Neural progenitor cell (in vitro differentiated cells): ENCODE measurements around the gene BCAP31. TPM values are rescaled to one million over a fixed set of nuclear protein-coding genes. Genes with fewer than 3 reads are reported as not detected.

Source experiments
- DNase-seq: peaks from one replicate; pipeline ENCODE4 v3.0.0-alpha.2; 2016; ENCODE audit warnings: low spot score
- H2AFZ ChIP-seq: fragments of 200-600 bp; sonication (generic); replicated peaks from 2 replicates; pipeline ENCODE4 v1.6.1; 2016; ENCODE audit warnings: antibody characterized with exemption
- H3F3A ChIP-seq: fragments of 200-600 bp; sonication (generic); 2 replicates; pipeline ENCODE4 v1.6.1; 2016; ENCODE audit warnings: antibody characterized with exemption, low read depth
- H3K27ac ChIP-seq: fragments of 200-600 bp; sonication (generic); 2 replicates; pipeline ENCODE4 v1.5.1; 2016; ENCODE audit warnings: mild to moderate bottlenecking
- H3K27me3 ChIP-seq: fragments of 200-600 bp; sonication (generic); 2 replicates; pipeline ENCODE4 v1.6.1; 2016; ENCODE audit warnings: mild to moderate bottlenecking, moderate library complexity
- H3K36me3 ChIP-seq: fragments of 200-600 bp; sonication (generic); 2 replicates; pipeline ENCODE4 v1.5.1; 2016
- H3K4me1 ChIP-seq: fragments of 200-600 bp; sonication (generic); 2 replicates; pipeline ENCODE4 v1.6.1; 2016; ENCODE audit warnings: mixed run types
- H3K4me2 ChIP-seq: fragments of 200-600 bp; sonication (generic); 2 replicates; pipeline ENCODE4 v1.6.1; 2016
- H3K4me3 ChIP-seq: fragments of 200-600 bp; sonication (generic); 2 replicates; pipeline ENCODE4 v1.5.1; 2016
- H3K79me2 ChIP-seq: fragments of 200-600 bp; sonication (generic); 2 replicates; pipeline ENCODE4 v1.6.1; 2016; ENCODE audit warnings: low read depth
- H3K9ac ChIP-seq: fragments of 200-600 bp; sonication (generic); 2 replicates; pipeline ENCODE4 v1.6.1; 2016
- H3K9me3 ChIP-seq: fragments of 200-600 bp; sonication (generic); 2 replicates; pipeline ENCODE4 v1.5.1; 2016; ENCODE audit warnings: low read depth
- H4K20me1 ChIP-seq: fragments of 200-600 bp; sonication (generic); 2 replicates; pipeline ENCODE4 v1.6.1; 2016; ENCODE audit warnings: low read depth
- H3K27ac Mint-ChIP-seq: 3 replicates; pipeline ENCODE4 v1.8.0; 2021; ENCODE audit warnings: mixed read lengths
- H3K27me3 Mint-ChIP-seq: 2 replicates; pipeline ENCODE4 v1.8.0; 2022; ENCODE audit warnings: low read depth, mild to moderate bottlenecking, inconsistent platforms, moderate library complexity, mixed read lengths; ENCODE audit not compliant: insufficient read depth
- H3K36me3 Mint-ChIP-seq: 3 replicates; pipeline ENCODE4 v1.8.0; 2021; ENCODE audit warnings: mixed read lengths
- H3K4me1 Mint-ChIP-seq: 3 replicates; pipeline ENCODE4 v1.8.0; 2021; ENCODE audit warnings: mixed read lengths
- H3K4me3 Mint-ChIP-seq: 3 replicates; pipeline ENCODE4 v1.8.0; 2021; ENCODE audit warnings: mild to moderate bottlenecking, moderate library complexity, mixed read lengths
- H3K9me3 Mint-ChIP-seq: 3 replicates; pipeline ENCODE4 v1.8.0; 2020; ENCODE audit warnings: mixed read lengths
- CTCF ChIP-seq: fragments of 200-600 bp; sonication (generic); IDR thresholded peaks from 2 replicates; pipeline ENCODE4 v1.5.1; 2017; ENCODE audit warnings: antibody characterized with exemption, mild to moderate bottlenecking
- EZH2 ChIP-seq: fragments of 200-600 bp; sonication (generic); IDR thresholded peaks from 2 replicates; pipeline ENCODE4 v1.6.1; 2017; ENCODE audit warnings: antibody characterized with exemption, mild to moderate bottlenecking, moderate library complexity
- EZH2phosphoT487 ChIP-seq: fragments of 200-600 bp; sonication (generic); IDR thresholded peaks from 2 replicates; pipeline ENCODE4 v1.6.1; 2017; ENCODE audit warnings: antibody characterized with exemption
- total RNA-seq: library from RNA; depleted of rRNA; stranded (reverse); fragments of >200 nt; gene quantifications from 2 replicates; pipeline ENCODE4 v1.2.3, GENCODE V29; 2015; ENCODE audit warnings: low replicate concordance

The BCAP31 gene
- total RNA-seq, 1 donor from 2014 or later = 52.5 TPM

DNA sequence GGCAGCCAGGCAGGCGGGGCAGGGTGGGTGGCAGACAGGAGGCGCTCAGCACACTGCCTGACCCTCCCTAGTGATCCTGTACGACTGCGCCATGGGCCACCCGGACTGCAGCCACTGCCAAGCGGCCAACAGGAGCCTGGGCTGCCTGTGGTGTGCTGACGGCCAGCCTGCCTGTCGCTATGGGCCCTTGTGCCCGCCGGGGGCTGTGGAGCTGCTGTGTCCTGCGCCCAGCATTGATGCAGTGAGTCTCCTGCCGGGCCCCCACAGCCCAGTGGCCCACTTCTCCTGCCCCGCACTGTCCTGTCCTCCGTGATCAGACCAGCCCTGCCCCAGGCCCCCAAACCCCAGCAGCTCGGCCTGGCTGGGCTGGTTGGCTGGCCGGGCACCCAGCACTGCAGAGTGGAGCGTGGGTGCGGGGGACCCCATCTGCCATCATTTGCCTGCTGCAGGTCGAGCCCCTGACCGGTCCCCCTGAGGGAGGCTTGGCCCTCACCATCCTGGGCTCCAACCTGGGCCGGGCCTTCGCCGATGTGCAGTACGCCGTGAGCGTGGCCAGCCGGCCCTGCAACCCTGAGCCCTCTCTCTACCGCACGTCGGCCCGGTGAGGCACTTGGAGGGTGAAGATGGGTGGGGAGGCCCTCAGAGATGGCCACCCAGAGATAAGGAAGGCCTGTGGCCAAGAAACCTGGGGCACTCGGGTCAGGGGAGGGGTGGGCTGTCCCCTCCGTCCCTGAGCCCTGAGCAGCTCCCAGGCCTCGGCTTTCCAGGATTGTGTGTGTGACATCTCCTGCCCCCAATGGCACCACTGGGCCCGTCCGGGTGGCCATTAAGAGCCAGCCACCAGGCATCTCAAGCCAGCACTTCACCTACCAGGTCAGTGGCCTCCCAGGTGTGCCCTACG, 47.5 kb upstream of the BCAP31 start:
- no peaks in the 10 kb centered on the region for H3K36me3 Mint-ChIP-seq
- no peaks in the 10 kb centered on the region for H3K79me2 ChIP-seq
- peaks cover 2% of the 10 kb centered on the region for H3K27me3 Mint-ChIP-seq

DNA sequence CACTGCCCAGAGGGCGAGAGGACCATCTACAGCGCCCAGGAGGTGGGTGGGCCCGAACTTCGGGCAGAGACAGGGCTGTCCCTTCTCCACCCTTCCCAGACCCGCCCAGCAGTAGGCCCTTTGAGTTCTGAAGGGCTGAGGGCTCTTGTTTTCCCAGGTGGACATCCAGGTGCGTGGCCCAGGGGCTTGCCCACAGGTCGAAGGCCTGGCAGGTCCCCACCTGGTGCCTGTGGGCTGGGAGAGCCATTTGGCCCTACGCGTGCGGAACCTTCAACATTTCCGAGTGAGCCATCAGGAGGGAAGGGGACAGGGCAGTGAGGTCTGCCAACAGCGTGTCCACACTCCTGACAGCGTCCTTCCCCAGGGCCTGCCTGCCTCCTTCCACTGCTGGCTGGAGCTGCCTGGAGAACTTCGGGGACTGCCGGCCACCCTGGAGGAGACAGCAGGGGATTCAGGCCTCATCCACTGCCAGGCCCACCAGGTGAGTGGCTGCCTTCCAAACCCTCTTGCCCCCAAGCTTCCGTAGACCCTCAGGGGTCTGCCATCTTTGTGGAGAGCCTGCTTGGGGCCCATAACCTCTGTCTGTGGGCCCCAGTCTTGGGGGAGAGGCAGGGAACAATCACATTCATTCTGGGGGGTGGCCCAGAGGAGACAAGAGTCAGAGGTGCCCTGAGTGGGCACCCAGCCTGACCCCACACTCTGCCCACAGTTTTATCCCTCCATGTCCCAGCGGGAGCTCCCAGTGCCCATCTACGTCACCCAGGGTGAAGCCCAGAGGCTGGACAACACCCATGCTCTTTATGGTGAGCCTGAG, 46.6 kb upstream of the BCAP31 start:
- no peak for DNase-seq
- Mint-ChIP-seq H3K36me3 (no peaks in the 10 kb centered on the region), H3K27ac (no peak overlapping the region)

More for the DNA sequence above, 47.5 kb upstream of the BCAP31 start:
- no peaks in the 10 kb centered on the region for H3K4me1 ChIP-seq
- H3K4me1 Mint-ChIP-seq = peaks cover 2% of the 10 kb centered on the region
- peaks cover 4% of the 10 kb centered on the region for H3K9me3 Mint-ChIP-seq
- H3K4me3 Mint-ChIP-seq = no peak overlapping the region
- H3K27ac Mint-ChIP-seq = peak overlapping the region; percentile 50
- no peak overlapping the region for H3K4me3 ChIP-seq
- H3K9me3 ChIP-seq = no peaks in the 10 kb centered on the region
- no peaks in the 10 kb centered on the region for H3K36me3 ChIP-seq
- H3K9ac ChIP-seq = no peak overlapping the region
- H2AFZ ChIP-seq = no peak overlapping the region
- no peaks in the 10 kb centered on the region for H4K20me1 ChIP-seq
- no peak overlapping the region for H3K4me2 ChIP-seq
- DNase-seq = no peak
- H3K27ac ChIP-seq = no peak overlapping the region
- H3K27me3 ChIP-seq = no peaks in the 10 kb centered on the region
- no peak for TF ChIP-seq EZH2phosphoT487
- H3F3A ChIP-seq = no peaks in the 10 kb centered on the region

GRCh38 chrX:153769865-153770600, 45.8 kb upstream of the BCAP31 start:
- H3K27ac Mint-ChIP-seq = no peak overlapping the region
- Histone ChIP-seq H3K79me2 (no peaks in the 10 kb centered on the region), H3K27ac (no peak overlapping the region), H4K20me1 (no peaks in the 10 kb centered on the region), H3K4me1 (no peaks in the 10 kb centered on the region), H3K4me3 (no peak overlapping the region), H2AFZ (no peak overlapping the region), H3K9ac (no peak overlapping the region), H3F3A (no peaks in the 10 kb centered on the region), H3K36me3 (no peaks in the 10 kb centered on the region), H3K27me3 (no peaks in the 10 kb centered on the region), H3K4me2 (no peak overlapping the region), H3K9me3 (no peaks in the 10 kb centered on the region)
- peaks cover 4% of the 10 kb centered on the region for H3K9me3 Mint-ChIP-seq
- no peak overlapping the region for H3K4me3 Mint-ChIP-seq
- H3K4me1 Mint-ChIP-seq = peaks cover 9% of the 10 kb centered on the region
- no peak for TF ChIP-seq CTCF
- no peak for TF ChIP-seq EZH2
- no peak for TF ChIP-seq EZH2phosphoT487
- no peaks in the 10 kb centered on the region for H3K27me3 Mint-ChIP-seq
- H3K36me3 Mint-ChIP-seq = no peaks in the 10 kb centered on the region
- no peak for DNase-seq

More for the DNA sequence above, 46.6 kb upstream of the BCAP31 start:
- Histone ChIP-seq H3K4me3 (no peak overlapping the region), H2AFZ (no peak overlapping the region), H3K79me2 (no peaks in the 10 kb centered on the region), H3K4me1 (no peaks in the 10 kb centered on the region), H4K20me1 (no peaks in the 10 kb centered on the region), H3K9me3 (no peaks in the 10 kb centered on the region), H3K27ac (no peak overlapping the region), H3F3A (no peaks in the 10 kb centered on the region), H3K27me3 (no peaks in the 10 kb centered on the region), H3K4me2 (no peak overlapping the region), H3K36me3 (no peaks in the 10 kb centered on the region), H3K9ac (no peak overlapping the region)
- H3K9me3 Mint-ChIP-seq = peaks cover 4% of the 10 kb centered on the region
- H3K4me3 Mint-ChIP-seq = no peak overlapping the region
- H3K4me1 Mint-ChIP-seq = peaks cover 6% of the 10 kb centered on the region
- TF ChIP-seq EZH2 = no peak
- no peak for TF ChIP-seq EZH2phosphoT487
- TF ChIP-seq CTCF = no peak
- H3K27me3 Mint-ChIP-seq = no peaks in the 10 kb centered on the region
